Measurements from ENCODE around the gene KCNAB1. TPM values are rescaled to one million over a fixed set of nuclear protein-coding genes. Genes with fewer than 3 reads are reported as not detected.
"Not testable (repeated sequence)": the region's sequence is repeated elsewhere in the genome, so short reads cannot be mapped to it uniquely, and the experiment has no call there.

Gene KCNAB1
- total and polyA plus RNA-seq, 4 experiments from 2014 or later = 0.40 to 0.58 TPM; not detected in 2

- Mint-ChIP-seq H3K27me3 (no peaks in the 10 kb centered on the region), H3K27ac (no peak overlapping the region), H3K4me1 (no peaks in the 10 kb centered on the region), H3K4me3 (no peak overlapping the region), H3K36me3 (no peaks in the 10 kb centered on the region), H3K9me3 (no peaks in the 10 kb centered on the region)
- H3K27ac ChIP-seq (ENCODE audit: low read depth, low read length) = no peak overlapping the region
- CTCF ChIA-PET (ENCODE audit: partially characterized antibody) = interaction anchor here (1.2 kb wide), 1 partner anchor 902 kb away, joined by 4 read pairs; no protein-coding TSS in a partner anchor
- no peaks in the 10 kb centered on the region for H3K36me3 ChIP-seq (ENCODE audit: insufficient read depth, low read length)
- no peaks in the 10 kb centered on the region for H3K4me1 ChIP-seq (ENCODE audit: insufficient read depth, low read length)
- POLR2A ChIA-PET (ENCODE audit: partially characterized antibody) = interaction anchor here (0.9 kb wide), 1 partner anchor 333 kb away, joined by 4 read pairs; the partner anchor contains the start of gene SLC33A1
- no peak for DNase-seq
- H3K4me3 ChIP-seq (ENCODE audit: low read length in 2 of 2) = no peak overlapping the region
- no peaks in the 10 kb centered on the region for H3K27me3 ChIP-seq (ENCODE audit: insufficient read depth, low read length)
- intact Hi-C loops (cut with micrococcal nuclease) = no loop called here
- H3K9me3 ChIP-seq (ENCODE audit: control insufficient read depth in 1 of 2, low read length in 2 of 2) = no peaks in the 10 kb centered on the region
Observed at GRCh38 chr3:156187146-156187769, 66.9 kb downstream of the KCNAB1 start.

GRCh38 chr3:156188757-156189156, 68.4 kb downstream of the KCNAB1 start:
- Histone ChIP-seq H3K9me3 (ENCODE audit: control insufficient read depth in 1 of 2, low read length in 2 of 2) (no peaks in the 10 kb centered on the region), H3K4me3 (ENCODE audit: low read length in 2 of 2) (no peak overlapping the region), H3K27ac (ENCODE audit: low read depth, low read length) (no peak overlapping the region), H3K27me3 (ENCODE audit: insufficient read depth, low read length) (no peaks in the 10 kb centered on the region), H3K36me3 (ENCODE audit: insufficient read depth, low read length) (no peaks in the 10 kb centered on the region), H3K4me1 (ENCODE audit: insufficient read depth, low read length) (no peaks in the 10 kb centered on the region)
- no peaks in the 10 kb centered on the region for H3K27me3 Mint-ChIP-seq
- no peaks in the 10 kb centered on the region for H3K9me3 Mint-ChIP-seq
- intact Hi-C loops (cut with micrococcal nuclease) = no loop called here
- H3K36me3 Mint-ChIP-seq = no peaks in the 10 kb centered on the region
- no peaks in the 10 kb centered on the region for H3K4me1 Mint-ChIP-seq
- DNase-seq = no peak
- POLR2A ChIA-PET (ENCODE audit: partially characterized antibody) = no interaction called here
- no peak overlapping the region for H3K27ac Mint-ChIP-seq
- H3K4me3 Mint-ChIP-seq = no peak overlapping the region
- CTCF ChIA-PET (ENCODE audit: partially characterized antibody) = interaction anchor here (1.7 kb wide), 1 partner anchor 8 kb away, joined by 5 read pairs; no protein-coding TSS in a partner anchor

GRCh38 chr3:156189927-156190326, 69.5 kb downstream of the KCNAB1 start:
- H3K36me3 Mint-ChIP-seq = no peaks in the 10 kb centered on the region
- no peak overlapping the region for H3K27ac ChIP-seq (ENCODE audit: low read depth, low read length)
- no peak overlapping the region for H3K4me3 Mint-ChIP-seq
- no peaks in the 10 kb centered on the region for H3K27me3 ChIP-seq (ENCODE audit: insufficient read depth, low read length)
- H3K4me3 ChIP-seq (ENCODE audit: low read length in 2 of 2) = no peak overlapping the region
- ChIA-PET CTCF (ENCODE audit: partially characterized antibody) (interaction anchor here (0.8 to 1.7 kb wide), 4 partner anchors 9 to 320 kb away, joined by 3 to 5 read pairs (median 4); no protein-coding TSS in a partner anchor), POLR2A (ENCODE audit: partially characterized antibody) (no interaction called here)
- H3K27ac Mint-ChIP-seq = no peak overlapping the region
- H3K27me3 Mint-ChIP-seq = peaks cover 0 to 2% of the 10 kb centered on the region in 2 donors
- no peaks in the 10 kb centered on the region for H3K9me3 Mint-ChIP-seq
- no peak for DNase-seq
- H3K4me1 Mint-ChIP-seq = no peaks in the 10 kb centered on the region
- H3K9me3 ChIP-seq (ENCODE audit: control insufficient read depth in 1 of 2, low read length in 2 of 2) = no peaks in the 10 kb centered on the region
- H3K4me1 ChIP-seq (ENCODE audit: insufficient read depth, low read length) = no peaks in the 10 kb centered on the region
- intact Hi-C loops (cut with micrococcal nuclease) = no loop called here
- no peaks in the 10 kb centered on the region for H3K36me3 ChIP-seq (ENCODE audit: insufficient read depth, low read length)

DNA sequence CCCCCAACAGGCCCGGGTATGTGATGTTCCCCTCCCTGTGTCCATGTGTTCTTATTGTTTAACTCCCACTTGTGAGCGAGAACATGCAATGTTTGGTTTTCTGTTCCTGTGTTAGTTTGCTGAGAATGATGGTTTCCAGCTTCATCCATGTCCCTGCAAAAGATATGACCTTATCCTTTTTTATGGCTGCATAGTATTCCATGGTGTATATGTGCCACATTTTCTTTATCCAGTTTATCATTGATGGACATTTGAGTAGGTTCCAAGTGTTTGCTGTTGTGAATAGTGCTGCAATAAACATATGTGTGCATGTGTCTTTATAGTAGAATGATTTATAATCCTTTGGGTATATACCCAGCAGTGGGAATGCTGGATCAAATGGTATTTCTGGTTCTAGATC, 74.6 kb downstream of the KCNAB1 start:
- POLR2A ChIA-PET (ENCODE audit: partially characterized antibody); H3K9me3 ChIP-seq (ENCODE audit: control insufficient read depth in 1 of 2, low read length in 2 of 2); H3K4me1 ChIP-seq (ENCODE audit: insufficient read depth, low read length); DNase-seq; H3K36me3 Mint-ChIP-seq; H3K4me3 Mint-ChIP-seq; H3K4me3 ChIP-seq (ENCODE audit: low read length in 2 of 2); intact Hi-C loops (cut with micrococcal nuclease); H3K27ac ChIP-seq (ENCODE audit: low read depth, low read length); H3K4me1 Mint-ChIP-seq; H3K27me3 ChIP-seq (ENCODE audit: insufficient read depth, low read length); H3K9me3 Mint-ChIP-seq; H3K36me3 ChIP-seq (ENCODE audit: insufficient read depth, low read length); H3K27ac Mint-ChIP-seq; CTCF ChIA-PET (ENCODE audit: partially characterized antibody): not testable (repeated sequence)
- peaks cover 4 to 19% of the 10 kb centered on the region in 2 donors for H3K27me3 Mint-ChIP-seq

GRCh38 chr3:156197152-156197551, 76.8 kb downstream of the KCNAB1 start:
- CTCF ChIA-PET (ENCODE audit: partially characterized antibody); H3K9me3 ChIP-seq (ENCODE audit: control insufficient read depth in 1 of 2, low read length in 2 of 2); H3K27me3 ChIP-seq (ENCODE audit: insufficient read depth, low read length); POLR2A ChIA-PET (ENCODE audit: partially characterized antibody); H3K4me1 Mint-ChIP-seq; H3K4me3 Mint-ChIP-seq; H3K27ac ChIP-seq (ENCODE audit: low read depth, low read length); H3K9me3 Mint-ChIP-seq; intact Hi-C loops (cut with micrococcal nuclease); DNase-seq; H3K36me3 Mint-ChIP-seq; H3K4me3 ChIP-seq (ENCODE audit: low read length in 2 of 2); H3K4me1 ChIP-seq (ENCODE audit: insufficient read depth, low read length); H3K36me3 ChIP-seq (ENCODE audit: insufficient read depth, low read length); H3K27ac Mint-ChIP-seq: not testable (repeated sequence)
- H3K27me3 Mint-ChIP-seq = peaks cover 12 to 26% of the 10 kb centered on the region in 2 donors

DNA sequence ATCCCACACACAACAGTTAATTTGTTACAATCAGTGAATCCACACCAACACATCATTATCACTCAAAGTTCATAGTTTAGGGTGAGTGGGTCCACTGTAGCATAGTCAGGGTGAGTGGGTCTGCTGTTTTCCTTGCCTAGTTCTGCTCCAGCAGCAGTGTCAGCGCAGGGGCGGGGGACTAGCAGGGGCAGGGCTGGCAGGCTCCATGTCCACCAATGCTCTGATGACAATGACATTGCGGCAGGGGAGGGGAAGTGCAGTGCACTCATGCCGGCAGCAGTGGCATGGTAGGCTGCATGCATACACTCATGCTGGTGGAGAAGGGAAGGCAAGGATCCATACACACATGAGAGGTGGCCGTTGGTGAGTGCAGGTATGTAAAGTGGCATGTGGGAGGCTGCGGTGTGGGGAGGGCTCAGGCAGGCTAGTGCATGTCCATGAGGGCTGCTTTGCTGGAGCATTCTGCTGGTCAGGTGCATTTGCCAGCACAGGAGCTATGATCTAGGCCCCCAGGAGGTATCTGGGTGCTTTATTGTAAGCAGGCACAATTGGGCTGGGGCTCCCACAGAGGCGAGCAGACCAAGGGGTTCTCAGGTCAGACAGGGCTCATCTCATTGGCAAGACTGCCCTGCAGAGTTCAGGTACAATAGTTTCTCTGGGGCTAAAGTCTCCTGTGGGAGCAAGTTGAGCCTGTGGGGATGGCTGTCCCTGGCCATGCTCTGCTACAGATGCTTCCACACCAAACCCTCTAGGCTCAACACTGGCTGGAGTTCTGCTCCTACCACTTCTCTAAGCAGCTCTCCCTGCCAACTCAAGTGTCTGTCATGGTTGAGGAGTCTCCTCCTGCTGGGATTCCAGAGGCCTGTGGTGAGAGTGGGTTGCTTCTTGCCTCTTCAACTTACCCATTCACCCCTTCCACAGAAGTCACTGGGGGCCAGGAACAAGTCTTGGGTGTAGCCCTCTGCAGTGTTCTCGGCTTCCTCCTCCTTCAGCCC, 81.3 kb downstream of the KCNAB1 start:
- no peak overlapping the region for H3K27ac Mint-ChIP-seq
- peaks cover 18 to 30% of the 10 kb centered on the region in 2 donors for H3K27me3 Mint-ChIP-seq
- no peak overlapping the region for H3K27ac ChIP-seq (ENCODE audit: low read depth, low read length)
- ChIA-PET CTCF (ENCODE audit: partially characterized antibody) (no interaction called here), POLR2A (ENCODE audit: partially characterized antibody) (no interaction called here)
- no peaks in the 10 kb centered on the region for H3K36me3 Mint-ChIP-seq
- H3K4me3 ChIP-seq (ENCODE audit: low read length in 2 of 2) = no peak overlapping the region
- H3K9me3 Mint-ChIP-seq = peaks cover 0 to 5% (median 3%) of the 10 kb centered on the region in 8 donors
- H3K9me3 ChIP-seq (ENCODE audit: control insufficient read depth in 1 of 2, low read length in 2 of 2) = no peaks in the 10 kb centered on the region
- H3K4me3 Mint-ChIP-seq = no peak overlapping the region
- DNase-seq = no peak
- no peaks in the 10 kb centered on the region for H3K4me1 ChIP-seq (ENCODE audit: insufficient read depth, low read length)
- H3K27me3 ChIP-seq (ENCODE audit: insufficient read depth, low read length) = no peaks in the 10 kb centered on the region
- intact Hi-C loops (cut with micrococcal nuclease) = no loop called here
- H3K36me3 ChIP-seq (ENCODE audit: insufficient read depth, low read length) = no peaks in the 10 kb centered on the region
- H3K4me1 Mint-ChIP-seq = no peaks in the 10 kb centered on the region

DNA sequence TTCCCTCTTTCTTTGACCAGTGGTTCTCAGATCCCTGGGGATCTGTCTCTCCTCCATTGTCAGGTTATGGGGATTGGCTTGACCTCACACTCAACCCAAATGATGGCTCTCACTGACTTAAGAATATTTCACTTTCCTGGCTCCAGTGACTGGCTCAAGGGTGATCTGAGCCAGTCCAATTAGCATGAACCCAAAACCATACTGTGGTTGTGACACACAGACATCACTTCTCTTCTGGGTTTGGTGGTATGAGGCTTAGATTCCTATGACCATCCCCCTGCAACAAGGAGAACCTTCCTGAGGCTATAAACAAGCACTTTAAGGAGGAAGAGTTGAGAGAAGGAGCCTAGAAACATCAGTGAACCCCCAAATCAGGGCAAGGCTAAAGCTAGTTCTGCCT, 85.8 kb downstream of the KCNAB1 start:
- Mint-ChIP-seq H3K9me3 (peaks cover 0 to 3% (median 0%) of the 10 kb centered on the region in 8 donors), H3K36me3 (no peaks in the 10 kb centered on the region), H3K4me3 (no peak overlapping the region), H3K27me3 (peaks cover 20 to 22% of the 10 kb centered on the region in 2 donors), H3K27ac (no peak overlapping the region), H3K4me1 (peaks cover 0 to 1% (median 0%) of the 10 kb centered on the region in 4 donors)
- Histone ChIP-seq H3K27ac (ENCODE audit: low read depth, low read length) (no peak overlapping the region), H3K36me3 (ENCODE audit: insufficient read depth, low read length) (no peaks in the 10 kb centered on the region), H3K27me3 (ENCODE audit: insufficient read depth, low read length) (no peaks in the 10 kb centered on the region), H3K4me1 (ENCODE audit: insufficient read depth, low read length) (no peaks in the 10 kb centered on the region), H3K4me3 (ENCODE audit: low read length in 2 of 2) (no peak overlapping the region), H3K9me3 (ENCODE audit: control insufficient read depth in 1 of 2, low read length in 2 of 2) (no peaks in the 10 kb centered on the region)
- POLR2A ChIA-PET (ENCODE audit: partially characterized antibody) = no interaction called here
- CTCF ChIA-PET (ENCODE audit: partially characterized antibody) = no interaction called here
- DNase-seq = no peak
- intact Hi-C loops (cut with micrococcal nuclease) = no loop called here

Measured in CD4-positive, alpha-beta memory T cell (primary cell).